Measurements from ENCODE around the gene SORD.
"Not testable (repeated sequence)": the region's sequence is repeated elsewhere in the genome, so short reads cannot be mapped to it uniquely, and the experiment has no call there.

SORD gene

GRCh38 chr15:45025627-45026026 lies 2.6 kb downstream of the SORD start:
- DNase-seq = not testable (repeated sequence)

DNA sequence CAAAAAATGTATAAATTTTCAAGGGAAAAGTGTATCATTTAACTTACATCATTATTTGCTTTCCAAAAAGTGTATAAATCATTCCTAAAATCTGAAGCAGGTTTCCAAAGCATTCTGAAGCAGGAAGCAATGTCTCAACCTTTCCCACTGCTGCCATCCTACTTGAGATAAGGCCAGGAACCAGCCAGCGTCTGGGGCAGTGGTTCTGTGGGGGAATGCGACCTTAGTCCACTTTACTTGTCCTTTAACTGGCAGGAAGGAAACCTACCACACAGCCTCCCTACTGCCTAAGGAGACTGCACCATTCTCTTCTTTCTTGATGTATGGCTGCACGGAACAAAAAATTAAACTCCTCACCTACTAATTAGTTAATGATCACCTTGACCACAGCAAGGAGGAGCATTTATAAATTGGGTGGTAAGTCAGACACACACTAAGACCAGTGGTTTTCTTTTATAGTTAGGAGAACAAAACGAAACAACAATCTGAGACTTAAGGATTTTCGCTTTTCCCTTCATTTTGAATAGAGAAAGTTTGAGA lies 3.7 kb downstream of the SORD start:
- no peak for DNase-seq

- no peak for DNase-seq
Observed at GRCh38 chr15:45027220-45027619, 4.2 kb downstream of the SORD start.

DNA sequence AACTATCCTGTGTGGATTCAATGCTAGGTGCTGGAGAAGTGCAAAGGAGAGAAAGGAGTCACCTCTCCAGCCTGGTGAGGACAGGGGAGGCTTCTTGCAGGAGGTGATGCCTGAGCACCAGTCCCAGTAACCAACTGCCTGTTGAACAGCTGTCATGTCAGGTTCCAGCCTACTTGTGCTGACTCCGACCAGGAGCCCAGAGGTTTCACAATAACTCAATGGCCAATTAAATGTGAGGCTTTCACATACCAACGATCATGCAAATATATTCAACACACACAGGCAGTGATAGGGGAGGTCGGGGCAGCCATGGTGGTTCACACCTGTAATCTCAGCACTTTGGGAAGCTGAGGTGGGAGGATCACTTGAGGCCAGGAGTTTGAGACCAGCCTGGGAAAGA lies 7.7 kb downstream of the SORD start:
- no peak for DNase-seq

- DNase-seq = not testable (repeated sequence)
Observed at GRCh38 chr15:45031522-45032028, 8.6 kb downstream of the SORD start.

- not testable (repeated sequence) for DNase-seq
Observed at GRCh38 chr15:45032501-45032900, 9.5 kb downstream of the SORD start.

- DNase-seq = not testable (repeated sequence)
Observed at GRCh38 chr15:45034087-45034486, 11.1 kb downstream of the SORD start.

- not testable (repeated sequence) for DNase-seq
Observed at GRCh38 chr15:45034600-45035375, 11.8 kb downstream of the SORD start.

- peak; percentile 8 for DNase-seq
Observed at GRCh38 chr15:45036812-45037781, 14.1 kb downstream of the SORD start.

GRCh38 chr15:45037936-45038335 lies 14.9 kb downstream of the SORD start:
- DNase-seq = no peak

GRCh38 chr15:45040396-45040795 lies 17.4 kb downstream of the SORD start:
- DNase-seq = not testable (repeated sequence)

DNA sequence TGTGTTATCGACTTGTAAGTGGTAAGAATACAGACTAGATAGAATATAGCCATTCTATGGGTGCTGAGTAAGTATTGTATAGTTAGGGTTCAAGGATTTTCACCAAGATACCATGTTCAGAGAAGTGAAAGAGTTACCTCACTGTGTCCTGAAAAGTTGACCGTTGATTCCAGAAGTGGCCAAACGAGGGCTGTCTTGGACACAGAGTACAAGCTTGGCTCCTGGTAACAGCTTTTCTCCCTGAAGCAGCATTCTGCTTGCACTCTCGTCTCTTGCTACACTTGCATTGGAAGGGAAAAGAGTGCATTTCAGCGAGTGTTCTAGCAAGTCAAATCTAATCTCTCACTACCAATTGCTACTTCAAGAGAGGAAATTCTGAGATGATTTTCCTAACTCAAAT lies 18.5 kb downstream of the SORD start:
- not testable (repeated sequence) for DNase-seq

DNA sequence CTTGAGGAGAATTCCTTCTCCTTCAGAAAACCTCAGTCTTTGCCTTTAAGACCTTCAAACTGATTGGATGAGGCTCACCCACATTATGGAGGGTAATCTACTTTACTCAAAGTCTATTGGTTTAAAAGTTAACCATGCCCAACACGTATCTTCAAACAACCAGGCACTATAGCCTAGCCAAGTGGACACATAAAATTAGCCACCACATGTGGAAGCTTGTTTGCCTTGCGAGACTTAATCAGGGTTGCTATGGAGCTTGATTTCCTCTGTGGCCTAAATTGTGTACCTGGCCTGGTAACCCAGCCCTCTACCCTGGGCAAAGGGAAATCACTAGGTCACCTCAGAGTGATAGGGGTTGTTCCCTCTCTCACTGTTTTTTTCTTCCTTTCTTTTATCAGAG lies 19.9 kb downstream of the SORD start:
- DNase-seq = not testable (repeated sequence)

GRCh38 chr15:45044270-45044669 lies 21.3 kb downstream of the SORD start:
- DNase-seq = not testable (repeated sequence)

DNA sequence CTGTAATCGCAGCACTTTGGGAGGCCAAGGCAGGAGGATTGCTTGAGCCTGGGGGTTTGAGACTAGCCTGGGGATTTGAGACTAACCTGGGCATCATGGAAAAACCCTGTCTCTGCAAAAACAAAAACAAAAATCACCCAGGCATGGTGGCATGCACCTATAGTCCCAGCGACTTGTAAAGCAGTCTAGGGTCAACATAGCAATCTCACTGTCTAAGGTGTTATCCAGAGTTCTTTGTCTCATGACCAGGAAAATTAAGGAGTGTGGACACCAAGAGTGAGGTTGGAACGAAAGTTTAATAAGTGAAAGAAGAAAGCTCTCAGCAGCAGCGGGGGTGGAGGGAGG lies 25.4 kb downstream of the SORD start:
- not testable (repeated sequence) for DNase-seq

DNA sequence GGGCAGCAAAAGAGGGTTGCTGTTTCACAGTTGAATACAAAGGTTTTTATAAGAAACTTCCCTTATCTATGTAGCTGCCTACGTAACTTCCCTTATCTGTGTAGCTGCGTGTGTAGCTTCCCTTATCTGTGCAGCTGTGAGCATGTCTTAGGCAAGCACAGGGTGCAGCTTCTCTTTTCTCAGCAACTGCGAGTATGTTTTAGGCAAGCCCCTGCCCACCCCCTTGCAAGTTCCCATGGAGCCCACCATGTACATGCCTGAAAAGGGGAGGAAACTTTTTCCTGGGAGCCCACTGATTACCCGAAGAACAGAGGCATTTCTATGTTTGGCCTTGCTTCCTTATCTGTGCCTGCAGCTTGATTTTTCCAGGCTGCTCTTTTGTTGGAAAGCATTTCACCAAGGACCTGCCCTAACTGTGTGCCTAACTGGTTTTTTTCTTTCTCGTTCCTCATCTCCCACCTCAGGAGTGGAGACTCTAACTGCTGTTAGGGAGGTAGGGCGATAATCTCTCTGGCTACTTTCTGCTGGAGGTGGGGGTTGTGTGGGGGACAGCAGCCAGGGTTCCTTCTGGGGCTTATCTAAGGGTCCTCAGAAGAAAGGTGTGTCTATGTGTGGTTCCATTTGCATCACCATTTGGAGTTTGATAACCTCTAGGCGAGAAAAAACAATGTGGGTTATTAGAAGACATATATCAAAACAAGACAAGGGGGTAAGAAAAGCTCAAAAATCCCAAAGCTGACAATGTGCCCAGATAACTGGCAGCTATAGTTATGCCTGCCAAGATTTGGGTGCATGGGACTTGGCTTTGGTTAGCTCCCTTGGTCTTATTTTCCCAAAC lies 26.0 kb downstream of the SORD start:
- DNase-seq = no peak

GRCh38 chr15:45050587-45050986 lies 27.6 kb downstream of the SORD start:
- DNase-seq = no peak

- not testable (repeated sequence) for DNase-seq
Observed at GRCh38 chr15:45052676-45053075, 29.7 kb downstream of the SORD start.

GRCh38 chr15:45058690-45059675 lies 36.0 kb downstream of the SORD start:
- not testable (repeated sequence) for DNase-seq

GRCh38 chr15:45062301-45062700 lies 39.3 kb downstream of the SORD start:
- not testable (repeated sequence) for DNase-seq

GRCh38 chr15:45064386-45064785 lies 41.4 kb downstream of the SORD start:
- no peak for DNase-seq

All from NCI-H2107 (cell line).